Fibroblast of villous mesenchyme (primary cell): Measurements from ENCODE around the gene ADARB2. TPM values are rescaled to one million over a fixed set of nuclear protein-coding genes. Genes with fewer than 3 reads are reported as not detected.

ENCODE experiments used
- DNase-seq: peaks from one replicate; pipeline ENCODE4 v3.0.0-alpha.2; 2010; ENCODE audit warnings: low read depth
- H3K4me3 ChIP-seq: 2 replicates; pipeline ENCODE4 v1.5.1; 2011; ENCODE audit warnings: low read depth, mild to moderate bottlenecking, low read length
- CTCF ChIP-seq: IDR thresholded peaks from 2 replicates; pipeline ENCODE4 v1.5.1; 2012; ENCODE audit warnings: low read depth, mild to moderate bottlenecking, low read length; ENCODE audit not compliant: insufficient read depth
- total RNA-seq: library from RNA; depleted of rRNA; stranded (reverse); fragments of >200 nt; gene quantifications from 2 replicates; pipeline ENCODE4 v1.2.3, GENCODE V29; 2012

Gene ADARB2
- total RNA-seq, 1 donor = not detected

- no peak overlapping the region for H3K4me3 ChIP-seq
- no peak for DNase-seq
- TF ChIP-seq CTCF = no peak
These were observed 103.5 kb downstream of the ADARB2 start for GRCh38 chr10:1633783-1634182.

GRCh38 chr10:1632596-1632995 lies 104.7 kb downstream of the ADARB2 start:
- no peak for TF ChIP-seq CTCF
- no peak overlapping the region for H3K4me3 ChIP-seq
- no peak for DNase-seq

- TF ChIP-seq CTCF = no peak
- no peak for DNase-seq
- H3K4me3 ChIP-seq = no peak overlapping the region
These were observed 105.2 kb downstream of the ADARB2 start for GRCh38 chr10:1632141-1632540.

GRCh38 chr10:1631282-1631681 lies 106.0 kb downstream of the ADARB2 start:
- no peak for TF ChIP-seq CTCF
- no peak overlapping the region for H3K4me3 ChIP-seq
- DNase-seq = no peak

- no peak overlapping the region for H3K4me3 ChIP-seq
- no peak for DNase-seq
- no peak for TF ChIP-seq CTCF
These were observed 107.0 kb downstream of the ADARB2 start for GRCh38 chr10:1630304-1630703.

GRCh38 chr10:1629326-1630198 lies 107.8 kb downstream of the ADARB2 start:
- TF ChIP-seq CTCF = no peak
- no peak for DNase-seq
- no peak overlapping the region for H3K4me3 ChIP-seq
